Measurements from ENCODE around the gene CLIP3.

Gene CLIP3

GRCh38 chr19:35977446-35978222 lies 55.0 kb downstream of the CLIP3 start:
- peak; percentile 41 for DNase-seq

- DNase-seq = peak; percentile 52
These were observed 57.0 kb downstream of the CLIP3 start for GRCh38 chr19:35975608-35976214.

- DNase-seq = no peak
These were observed 59.2 kb downstream of the CLIP3 start for GRCh38 chr19:35973487-35973886.

- DNase-seq = no peak
These were observed 65.9 kb downstream of the CLIP3 start for GRCh38 chr19:35966771-35967170.
